Neural crest cell (in vitro differentiated cells): Measurements from ENCODE around the gene COL19A1. TPM values are rescaled to one million over a fixed set of nuclear protein-coding genes. Genes with fewer than 3 reads are reported as not detected.
A peak's percentile ranks its signal among the peaks of the same experiment; 100 is the strongest.

Experiments
- DNase-seq: peaks from one replicate; pipeline ENCODE4 v3.0.0; 2021; ENCODE audit warnings: low read depth, mixed read lengths, low spot score
- H3K27ac Mint-ChIP-seq: one replicate; pipeline ENCODE4 v1.8.0; 2021; ENCODE audit warnings: mild to moderate bottlenecking, mixed read lengths; ENCODE audit not compliant: unreplicated experiment
- H3K27me3 Mint-ChIP-seq: 2 replicates; pipeline ENCODE4 v1.8.0; 2021; ENCODE audit warnings: low read depth, mild to moderate bottlenecking, mixed read lengths
- H3K36me3 Mint-ChIP-seq: 2 replicates; pipeline ENCODE4 v1.8.0; 2021; ENCODE audit warnings: low read depth, mild to moderate bottlenecking, mixed read lengths
- H3K4me1 Mint-ChIP-seq: 2 replicates; pipeline ENCODE4 v1.8.0; 2021; ENCODE audit warnings: mixed read lengths
- H3K4me3 Mint-ChIP-seq: one replicate; pipeline ENCODE4 v1.8.0; 2021; ENCODE audit warnings: mild to moderate bottlenecking, mixed read lengths
- H3K9me3 Mint-ChIP-seq: 2 replicates; pipeline ENCODE4 v1.8.0; 2021; ENCODE audit warnings: mixed read lengths
- CTCF ChIP-seq: fragments of 200-600 bp; sonication (generic); conservative IDR thresholded peaks from 2 replicates; pipeline ENCODE4 v1.5.0; 2021; ENCODE audit warnings: antibody characterized with exemption, mild to moderate bottlenecking
- total RNA-seq: library from RNA; stranded (reverse); gene quantifications from 2 replicates; pipeline ENCODE4 v1.2.1, GENCODE V29; 2021

Gene COL19A1
- total RNA-seq, 1 donor from 2014 or later = 0.09 TPM

- H3K4me3 Mint-ChIP-seq = no peak overlapping the region
- H3K4me1 Mint-ChIP-seq = peaks cover 11% of the 10 kb centered on the region
- no peak for TF ChIP-seq CTCF
- H3K27ac Mint-ChIP-seq = peak overlapping the region; percentile 12
- DNase-seq = no peak
- peaks cover 2% of the 10 kb centered on the region for H3K9me3 Mint-ChIP-seq
- H3K36me3 Mint-ChIP-seq = no peaks in the 10 kb centered on the region
- no peaks in the 10 kb centered on the region for H3K27me3 Mint-ChIP-seq
These were observed 28.4 kb downstream of the COL19A1 start for GRCh38 chr6:69894578-69895347.

GRCh38 chr6:69895396-69895795, 29.0 kb downstream of the COL19A1 start:
- TF ChIP-seq CTCF = no peak
- Mint-ChIP-seq H3K9me3 (no peaks in the 10 kb centered on the region), H3K4me1 (peaks cover 11% of the 10 kb centered on the region), H3K27me3 (no peaks in the 10 kb centered on the region), H3K36me3 (no peaks in the 10 kb centered on the region), H3K4me3 (no peak overlapping the region), H3K27ac (no peak overlapping the region)
- DNase-seq = no peak

- Mint-ChIP-seq H3K27ac (no peak overlapping the region), H3K9me3 (no peaks in the 10 kb centered on the region), H3K36me3 (no peaks in the 10 kb centered on the region), H3K4me1 (no peaks in the 10 kb centered on the region), H3K4me3 (no peak overlapping the region), H3K27me3 (no peaks in the 10 kb centered on the region)
- no peak for TF ChIP-seq CTCF
- DNase-seq = no peak
These were observed 34.5 kb downstream of the COL19A1 start for GRCh38 chr6:69900869-69901268.

- Mint-ChIP-seq H3K36me3 (no peaks in the 10 kb centered on the region), H3K9me3 (no peaks in the 10 kb centered on the region), H3K4me3 (no peak overlapping the region), H3K4me1 (no peaks in the 10 kb centered on the region), H3K27ac (no peak overlapping the region), H3K27me3 (no peaks in the 10 kb centered on the region)
- no peak for DNase-seq
- TF ChIP-seq CTCF = no peak
These were observed 35.0 kb downstream of the COL19A1 start for GRCh38 chr6:69901361-69901760.

GRCh38 chr6:69907981-69908498, 41.7 kb downstream of the COL19A1 start:
- TF ChIP-seq CTCF = no peak
- no peak for DNase-seq
- H3K27me3 Mint-ChIP-seq = no peaks in the 10 kb centered on the region
- H3K27ac Mint-ChIP-seq = no peak overlapping the region
- no peaks in the 10 kb centered on the region for H3K36me3 Mint-ChIP-seq
- H3K4me3 Mint-ChIP-seq = no peak overlapping the region
- H3K4me1 Mint-ChIP-seq = no peaks in the 10 kb centered on the region
- no peaks in the 10 kb centered on the region for H3K9me3 Mint-ChIP-seq
